Astrocyte of the cerebellum (primary cell): ENCODE results near the gene EIF4H.

Experiments
- DNase-seq: peaks from one replicate; pipeline ENCODE4 v3.0.0-alpha.2; 2011; ENCODE audit warnings: low read depth
- H3K4me3 ChIP-seq: 2 replicates; pipeline ENCODE4 v1.5.1; 2011; ENCODE audit warnings: mild to moderate bottlenecking, low read depth, low read length, moderate library complexity
- CTCF ChIP-seq: IDR thresholded peaks from 2 replicates; pipeline ENCODE4 v1.5.1; 2012; ENCODE audit warnings: low read length, low read depth, moderate library complexity, mild to moderate bottlenecking; ENCODE audit errors: missing control alignments
- in situ Hi-C: cut with HindIII; loops from 2 replicates; pipeline ENCODE4 v1.10.0; 2017; ENCODE audit warnings: low sequenced_read_pairs

The EIF4H gene

GRCh38 chr7:74242122-74242443 is 67.9 kb downstream of the EIF4H start:
- in situ Hi-C loops = no loop called here
- DNase-seq = no peak
- TF ChIP-seq CTCF = no peak
- no peak overlapping the region for H3K4me3 ChIP-seq

GRCh38 chr7:74246497-74246896 is 72.3 kb downstream of the EIF4H start:
- in situ Hi-C loops = no loop called here
- TF ChIP-seq CTCF = no peak
- H3K4me3 ChIP-seq = no peak overlapping the region
- no peak for DNase-seq
